ENCODE data around the gene PRPF19.

The PRPF19 gene

GRCh38 chr11:60855726-60856633 lies 50.4 kb downstream of the PRPF19 start, which contains the start of gene PTGDR2:
PTGDR2 (minus strand) TSS chr11:60855950; CDS start chr11:60853722, 2,228 bp downstream.
- DNase-seq: no peak

- no peak for DNase-seq
Measured at GRCh38 chr11:60854847-60855725, 51.3 kb downstream of the PRPF19 start.

- DNase-seq: no peak
Measured at GRCh38 chr11:60854140-60854846, 52.1 kb downstream of the PRPF19 start.

GRCh38 chr11:60852982-60853950 lies 53.1 kb downstream of the PRPF19 start:
- DNase-seq: no peak

- DNase-seq: no peak
Measured at GRCh38 chr11:60852117-60852981, 54.0 kb downstream of the PRPF19 start.

GRCh38 chr11:60851327-60852104 lies 54.9 kb downstream of the PRPF19 start:
- no peak for DNase-seq

- DNase-seq: no peak
Measured at GRCh38 chr11:60849641-60850520, 56.5 kb downstream of the PRPF19 start.

- no peak for DNase-seq
Measured at GRCh38 chr11:60848714-60849151, 57.7 kb downstream of the PRPF19 start.

GRCh38 chr11:60847896-60848295 lies 58.5 kb downstream of the PRPF19 start:
- no peak for DNase-seq

GRCh38 chr11:60847281-60847680 lies 59.1 kb downstream of the PRPF19 start:
- no peak for DNase-seq

GRCh38 chr11:60845338-60845737 lies 61.0 kb downstream of the PRPF19 start:
- DNase-seq: no peak

GRCh38 chr11:60844870-60845221 lies 61.5 kb downstream of the PRPF19 start:
- DNase-seq: no peak

GRCh38 chr11:60844045-60844869 lies 62.1 kb downstream of the PRPF19 start:
- DNase-seq: no peak

- no peak for DNase-seq
Measured at GRCh38 chr11:60842668-60843600, 63.5 kb downstream of the PRPF19 start.

- no peak for DNase-seq
Measured at GRCh38 chr11:60841797-60842667, 64.4 kb downstream of the PRPF19 start, which contains the start of gene CCDC86. CCDC86 (plus strand) TSS chr11:60842113; CDS start chr11:60842125, 12 bp downstream.
